Left colon (tissue), 2 donors: ENCODE results near the gene MFSD1. TPM values are rescaled to one million over a fixed set of nuclear protein-coding genes. Genes with fewer than 3 reads are reported as not detected.

Experiments used
- ATAC-seq: fragments of 200-7000 bp; cut with Tn5 transposase; one replicate; pipeline ENCODE4 v1.9.1; 2020; ENCODE audit warnings: mild to moderate bottlenecking, moderate library complexity
- DNase-seq, 2 donors: peaks; one replicate each; pipeline ENCODE4 v3.0.0-alpha.2; 2020
- intact Hi-C, 2 donors: fragments of 100-400 bp; cut with DNase I in 1 of 2; cut with micrococcal nuclease in 1 of 2; formaldehyde crosslinking; loops; one replicate each; pipeline versions ENCODE4 v1.11.2 to v1.14.0; 2022; cut with DNase I, micrococcal nuclease
- total RNA-seq, 2 donors: library from RNA; stranded (reverse); fragmentation: NEBNext Ultra II Directional; extraction: Animal tissue kit (Norgen Biotek cat#: 25700); gene quantifications; one replicate each; pipeline ENCODE4 v1.2.1, GENCODE V29; 2021
- donor health status: DM: no; HTN: no; CAD: no.
- donor health status: DM: yes; HTN: yes; CAD: no.

The MFSD1 gene
- total RNA-seq, 2 donors from 2014 or later, result 60.8 to 62.0 TPM

DNA sequence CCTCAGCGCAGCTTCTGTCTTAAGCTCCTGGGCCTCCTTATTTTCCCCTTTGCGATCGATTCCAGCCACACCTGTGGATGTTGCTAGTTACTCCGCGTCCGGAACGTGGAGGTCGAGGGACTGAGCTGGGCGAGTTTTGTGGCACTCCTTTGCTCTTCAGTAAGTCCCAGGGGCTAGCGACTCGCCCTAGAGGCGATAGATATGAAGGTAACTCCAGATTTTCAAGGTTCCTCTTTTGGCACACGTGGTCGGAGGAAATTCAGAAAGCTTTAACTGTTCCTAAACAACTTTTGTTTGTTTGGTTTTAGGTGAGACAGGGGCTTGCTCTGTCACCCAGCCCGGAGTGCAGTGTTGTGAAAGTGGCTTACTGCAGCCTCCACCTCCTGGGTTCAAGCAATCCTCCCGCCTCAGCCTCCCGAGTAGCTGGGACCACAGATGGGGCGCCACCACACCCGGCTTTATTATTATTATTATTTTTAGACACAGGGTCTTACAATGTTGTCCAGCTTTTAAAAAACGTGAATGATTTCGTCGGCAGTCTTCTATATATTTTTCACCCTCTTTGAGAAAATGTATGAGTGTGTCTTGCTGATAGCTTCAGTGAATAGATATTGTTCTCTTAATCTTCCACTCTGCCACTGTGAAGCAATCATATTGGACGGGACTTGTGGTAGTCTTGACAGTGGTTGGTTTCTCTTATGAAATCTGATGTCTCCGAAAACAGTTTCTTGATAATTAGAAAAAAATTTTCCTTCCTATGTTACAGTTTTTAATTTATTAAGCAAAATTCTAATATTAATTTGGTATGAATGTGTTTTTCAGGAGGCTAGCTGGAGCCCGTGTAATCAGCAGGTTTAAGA, 785 bp downstream of the MFSD1 start:
- DNase-seq (no peak), ATAC-seq (peak; percentile 32)
- intact Hi-C loops, result no loop called here

DNA sequence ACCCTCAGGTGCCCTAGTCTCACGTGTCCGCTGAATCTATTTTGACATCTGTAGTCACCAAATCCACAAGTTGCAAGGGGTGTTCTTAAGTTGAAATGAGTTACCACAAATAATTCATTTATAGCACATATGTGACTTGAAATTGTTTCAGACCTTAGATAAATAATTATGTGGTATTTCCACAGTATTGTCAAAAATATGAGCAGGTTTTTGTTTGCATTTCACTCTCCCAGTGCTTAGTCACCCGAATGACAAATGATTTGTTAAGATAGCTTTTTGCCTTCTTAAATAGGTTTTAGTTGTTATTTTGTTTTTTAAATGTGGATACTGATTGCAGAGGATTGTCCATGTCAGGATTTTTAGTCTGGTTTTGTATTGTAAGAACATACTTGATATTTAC, 2.6 kb downstream of the MFSD1 start:
- intact Hi-C loops, result no loop called here
- no peak for ATAC-seq
- DNase-seq, result no peak

GRCh38 chr3:158808697-158809096, 6.8 kb downstream of the MFSD1 start:
- DNase-seq, result no peak
- intact Hi-C loops, result no loop called here
- no peak for ATAC-seq

- intact Hi-C loops, result no loop called here
- DNase-seq (no peak), ATAC-seq (no peak)
Measured at GRCh38 chr3:158809642-158810041, 7.8 kb downstream of the MFSD1 start.

DNA sequence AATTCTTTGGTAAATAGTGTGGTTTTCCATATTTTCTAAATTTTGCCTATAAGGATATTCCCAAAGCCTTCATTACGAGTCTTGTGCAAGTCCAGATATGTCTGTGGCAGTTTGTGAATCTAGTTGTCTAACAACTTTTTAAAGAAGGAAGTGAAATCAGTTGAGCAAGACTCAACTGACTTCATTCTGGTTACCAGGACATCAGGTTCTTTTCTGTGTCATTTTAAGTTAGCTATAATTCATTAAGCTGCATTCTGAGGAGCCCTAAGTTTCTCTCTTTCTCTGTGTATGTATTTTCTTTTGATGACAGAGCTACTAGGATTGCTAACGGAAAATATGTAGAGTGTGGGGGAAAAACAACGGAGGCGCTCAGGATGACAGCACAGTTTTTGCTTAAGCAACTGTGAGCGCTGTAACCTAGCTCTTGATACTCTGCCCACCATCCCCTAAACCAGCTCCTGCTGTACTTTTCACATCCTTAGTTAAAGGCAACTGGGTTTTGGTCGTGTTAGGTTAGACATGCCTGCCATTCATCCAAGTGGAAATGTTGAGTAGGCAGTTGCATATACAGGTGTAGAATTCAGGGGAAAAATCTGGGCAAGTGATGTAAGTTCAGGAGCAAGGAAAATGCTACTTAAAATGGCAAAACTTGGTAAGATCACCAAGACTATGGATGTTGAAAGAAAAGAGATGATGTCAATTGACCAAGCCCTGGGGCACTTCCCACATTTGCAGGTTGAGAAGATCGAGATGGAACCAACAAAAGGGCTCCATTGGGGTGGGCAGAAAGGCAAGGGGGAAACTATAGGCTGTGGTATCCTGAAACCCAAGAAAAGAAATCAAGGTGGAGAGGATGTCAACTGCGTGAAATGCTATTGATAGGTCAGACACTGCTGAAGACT, 9.2 kb downstream of the MFSD1 start:
- intact Hi-C loops, result no loop called here
- ATAC-seq, result no peak
- DNase-seq, result no peak

DNA sequence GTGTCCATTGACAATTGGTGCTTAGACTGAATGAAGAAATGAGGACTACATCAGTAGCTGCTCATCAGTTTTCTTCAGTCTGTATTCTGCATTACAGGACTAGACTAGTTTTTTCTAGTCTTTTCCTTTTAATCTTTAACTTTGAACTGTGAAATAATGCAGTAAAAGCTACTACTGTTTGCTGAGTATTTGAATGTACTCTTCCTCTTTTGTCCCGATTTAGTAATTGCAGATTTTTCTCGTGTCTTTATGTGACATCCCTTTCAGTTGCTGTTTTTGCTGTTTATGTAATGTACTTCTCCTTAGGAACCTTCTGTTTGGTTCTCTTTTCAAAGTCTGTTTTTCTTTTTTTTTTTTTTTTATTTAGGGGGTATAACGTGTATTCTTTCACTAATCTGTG, 17.4 kb downstream of the MFSD1 start:
- intact Hi-C loops, result no loop called here
- ATAC-seq (peak; percentile 58), DNase-seq (no peak)

GRCh38 chr3:158820521-158820920, 18.7 kb downstream of the MFSD1 start:
- DNase-seq (no peak), ATAC-seq (no peak)
- intact Hi-C loops, result no loop called here

GRCh38 chr3:158821847-158822246, 20.0 kb downstream of the MFSD1 start:
- DNase-seq, result no peak
- no peak for ATAC-seq
- intact Hi-C loops, result no loop called here

GRCh38 chr3:158823426-158823825, 21.6 kb downstream of the MFSD1 start:
- DNase-seq (no peak), ATAC-seq (no peak)
- intact Hi-C loops, result no loop called here

DNA sequence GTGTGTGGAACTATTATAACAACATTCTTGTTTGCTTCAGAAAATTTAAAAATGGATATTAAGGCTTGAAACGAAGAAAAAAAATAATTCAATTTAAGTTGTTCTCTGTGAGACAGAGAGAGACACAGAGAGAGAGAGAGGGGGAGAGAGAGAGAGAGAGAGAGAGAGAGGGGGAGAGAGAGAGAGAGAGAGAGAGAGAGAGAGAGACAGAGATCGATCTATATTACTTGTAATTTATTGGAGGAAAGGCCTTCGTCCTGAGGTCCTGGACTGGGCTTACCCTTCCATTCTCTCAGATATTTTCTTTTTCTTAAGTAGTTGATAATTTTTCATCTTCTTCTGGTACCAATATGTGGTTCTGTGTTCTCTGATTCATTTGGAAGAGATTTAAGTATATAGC, 25.9 kb downstream of the MFSD1 start:
- no peak for ATAC-seq
- no peak for DNase-seq
- intact Hi-C loops, result no loop called here

GRCh38 chr3:158830391-158830790, 28.5 kb downstream of the MFSD1 start:
- ATAC-seq (no peak), DNase-seq (no peak)
- intact Hi-C loops, result loop anchor here in 1 of 2 donors (10.0 kb wide), 1 partner anchor 64 kb away; no protein-coding TSS in a partner anchor

DNA sequence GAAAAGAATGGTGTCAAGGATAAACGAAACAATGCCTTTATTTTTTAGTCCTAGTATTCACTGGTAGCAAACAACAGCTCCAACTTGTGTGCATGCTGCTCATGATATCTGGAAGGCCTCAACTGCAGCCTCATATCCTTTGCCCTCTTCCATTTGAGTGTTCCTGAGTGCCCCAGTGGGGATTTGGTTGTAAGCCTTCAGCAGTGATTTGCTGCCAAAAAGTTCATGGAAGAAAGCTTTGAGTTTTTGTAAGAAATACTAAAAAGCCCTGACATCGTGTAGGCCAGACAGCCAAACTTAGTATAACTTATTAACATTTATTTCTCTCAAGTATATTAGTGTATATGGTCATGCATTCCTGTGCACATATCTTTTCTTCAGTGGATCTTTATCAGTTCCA, 30.0 kb downstream of the MFSD1 start:
- intact Hi-C loops, result loop anchor here in 1 of 2 donors (10.0 kb wide), 1 partner anchor 63 kb away; no protein-coding TSS in a partner anchor
- no peak for ATAC-seq

GRCh38 chr3:158835631-158836030, 33.8 kb downstream of the MFSD1 start:
- intact Hi-C loops, result loop anchor here in 1 of 2 donors (10.0 kb wide), 1 partner anchor 59 kb away; no protein-coding TSS in a partner anchor
- no peak for DNase-seq
- ATAC-seq, result no peak

More for the DNA sequence above, 30.0 kb downstream of the MFSD1 start:
- DNase-seq, result no peak

- ATAC-seq (no peak), DNase-seq (no peak)
- intact Hi-C loops, result loop anchor here in 1 of 2 donors (10.0 kb wide), 1 partner anchor 58 kb away; no protein-coding TSS in a partner anchor
Measured at GRCh38 chr3:158836312-158836711, 34.5 kb downstream of the MFSD1 start.

DNA sequence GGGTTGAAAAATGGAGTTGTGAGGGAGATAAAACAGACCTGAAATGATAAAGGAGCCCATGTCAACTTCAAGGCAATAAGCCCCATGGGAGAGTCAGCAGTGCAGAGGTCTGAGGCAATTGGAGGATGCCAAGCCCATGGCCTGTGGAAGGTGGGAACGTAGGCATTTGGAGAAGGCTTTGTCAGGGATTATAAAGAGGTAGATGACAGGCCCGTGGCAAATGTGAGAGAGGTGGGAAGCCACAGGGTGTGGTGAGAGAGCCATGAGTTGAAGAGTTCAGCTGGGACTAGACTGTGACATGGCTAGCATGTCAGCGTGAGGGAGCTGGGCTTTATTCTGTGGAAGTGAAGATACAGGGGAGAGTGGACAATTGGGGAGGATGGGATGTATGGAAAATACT, 35.4 kb downstream of the MFSD1 start:
- DNase-seq (no peak), ATAC-seq (no peak)
- intact Hi-C loops, result loop anchor here in 1 of 2 donors (10.0 kb wide), 1 partner anchor 58 kb away; no protein-coding TSS in a partner anchor

DNA sequence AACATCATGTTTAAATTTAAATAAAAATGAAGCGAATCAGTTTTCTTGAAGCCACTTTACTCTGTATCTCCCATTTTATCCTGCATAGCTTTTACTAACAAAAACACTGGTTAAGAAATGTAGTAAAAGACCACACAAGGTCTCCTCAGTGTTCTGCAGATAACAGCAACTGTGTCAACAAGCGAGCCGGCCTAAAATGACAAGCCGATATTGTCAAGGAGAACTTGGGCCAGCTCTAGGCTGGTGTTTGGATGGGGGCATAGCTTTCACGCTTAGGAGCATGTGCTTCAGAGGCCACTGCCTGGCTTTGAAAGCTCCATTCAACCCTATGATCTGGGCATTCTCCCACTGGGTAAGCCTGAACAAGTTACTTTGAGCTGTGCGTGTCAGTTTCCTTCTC, 38.1 kb downstream of the MFSD1 start:
- intact Hi-C loops, result loop anchor here (10.0 kb wide), 2 partner anchors 55 to 425 kb away; no protein-coding TSS in a partner anchor
- ATAC-seq (no peak), DNase-seq (no peak)

DNA sequence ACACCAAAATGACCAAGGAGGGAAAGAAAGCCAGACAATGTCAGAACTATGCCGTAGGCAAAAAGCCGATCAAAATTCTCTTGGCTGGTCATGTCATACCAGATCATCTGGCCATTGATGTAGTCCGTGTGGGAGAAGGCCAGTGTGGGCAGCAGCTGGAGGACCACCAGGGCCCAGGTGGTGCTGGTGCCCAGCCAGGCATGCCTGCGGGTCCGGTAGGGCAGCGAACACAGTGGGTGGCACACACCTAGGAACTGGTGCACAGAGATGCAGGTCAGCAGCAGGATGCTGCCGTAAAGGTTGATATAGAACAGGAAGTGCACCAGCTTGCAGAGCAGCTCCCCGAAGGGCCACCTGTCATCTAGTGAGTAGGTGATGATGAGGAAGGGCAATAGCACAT, 39.5 kb downstream of the MFSD1 start:
- intact Hi-C loops, result loop anchor here in 1 of 2 donors (10.0 kb wide), 1 partner anchor 423 kb away; no protein-coding TSS in a partner anchor
- DNase-seq, result no peak
- ATAC-seq, result no peak

DNA sequence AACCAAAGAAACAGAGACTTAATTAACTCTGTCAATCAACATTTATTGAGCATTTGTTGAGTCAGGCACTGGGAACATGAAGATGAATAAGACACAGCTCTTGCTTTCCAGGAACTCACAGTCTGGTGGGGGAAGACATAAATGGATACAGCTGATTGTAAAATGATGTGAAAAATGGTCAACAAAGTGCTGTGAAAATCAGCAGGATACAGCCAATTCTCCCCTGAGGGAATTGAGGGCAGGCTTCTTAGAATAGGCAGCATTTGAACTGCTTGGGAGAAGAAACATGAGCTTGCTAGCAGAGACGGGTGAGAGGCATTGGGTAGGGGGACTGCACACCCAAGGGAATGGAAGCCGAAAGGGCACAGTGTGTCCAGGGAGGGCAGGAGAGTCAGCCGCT, 41.1 kb downstream of the MFSD1 start:
- no peak for ATAC-seq
- no peak for DNase-seq
- intact Hi-C loops, result loop anchor here in 1 of 2 donors (10.0 kb wide), 1 partner anchor 422 kb away; no protein-coding TSS in a partner anchor

DNA sequence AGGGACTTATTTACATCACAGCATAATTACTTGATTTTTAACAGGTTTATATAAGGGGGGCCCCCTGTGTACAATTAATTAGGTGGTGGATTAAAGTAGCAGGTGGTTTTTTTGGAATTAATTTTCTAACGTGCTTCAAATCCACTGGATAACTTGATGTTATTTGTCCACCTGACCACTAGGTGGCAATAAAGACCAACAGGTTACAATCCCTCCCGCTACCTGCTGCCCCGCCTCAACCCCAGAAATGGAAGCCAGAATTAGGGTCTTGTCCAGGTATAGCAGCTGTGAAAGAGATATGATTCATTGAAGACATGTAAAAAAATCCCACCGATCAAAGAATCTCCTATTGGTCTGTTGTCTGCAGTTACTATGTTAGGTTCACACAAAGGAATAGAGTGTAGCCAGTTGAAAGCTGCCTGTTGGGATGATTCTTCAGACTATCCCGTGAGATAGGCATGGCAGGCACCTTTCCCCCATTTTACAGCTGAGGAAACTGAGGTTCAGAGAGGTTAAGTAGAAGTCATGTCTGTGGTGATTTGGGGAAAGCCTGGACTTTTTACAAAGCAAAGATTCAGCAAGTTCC, 44.0 kb downstream of the MFSD1 start:
- intact Hi-C loops, result loop anchor here (2.0 to 10.0 kb wide), 2 partner anchors 415 to 419 kb away; no protein-coding TSS in a partner anchor
- no peak for DNase-seq
- peak; percentile 53 for ATAC-seq
